Activated CD8-positive, alpha-beta T cell treated with anti-CD3 and anti-CD28 coated beads for 36 hours (primary cell): ENCODE results near the gene CLCN1. TPM values are rescaled to one million over a fixed set of nuclear protein-coding genes. Genes with fewer than 3 reads are reported as not detected.

ENCODE experiments used
- ATAC-seq: fragments of 200-7000 bp; cut with Tn5 transposase; one replicate; pipeline ENCODE4 v1.10.0; 2021; ENCODE audit warnings: mild to moderate bottlenecking, moderate library complexity
- CTCF ChIA-PET: fragments of 350-600 bp; sonication (Branson Sonifier 250); formaldehyde crosslinking; loops from one replicate; lab custom pipeline; 2021; ENCODE audit warnings: antibody characterized with exemption; lab: Charles Lee
- POLR2A ChIA-PET: fragments of 350-600 bp; sonication (Branson Sonifier 250); formaldehyde crosslinking; loops from one replicate; lab custom pipeline; 2021; ENCODE audit warnings: antibody characterized with exemption; lab: Charles Lee
- DNase-seq: peaks from one replicate; pipeline ENCODE4 v3.0.0-alpha.2; 2020
- H3K27ac Mint-ChIP-seq: one replicate; pipeline ENCODE4 v1.8.0; 2021; ENCODE audit warnings: mild to moderate bottlenecking, mixed read lengths
- H3K27me3 Mint-ChIP-seq: one replicate; pipeline ENCODE4 v1.8.0; 2021; ENCODE audit warnings: mixed read lengths
- H3K36me3 Mint-ChIP-seq: one replicate; pipeline ENCODE4 v1.8.0; 2021; ENCODE audit warnings: low read depth, mixed read lengths
- H3K4me1 Mint-ChIP-seq: one replicate; pipeline ENCODE4 v1.8.0; 2021; ENCODE audit warnings: low read depth, mixed read lengths
- H3K4me3 Mint-ChIP-seq: one replicate; pipeline ENCODE4 v1.8.0; 2021; ENCODE audit warnings: mild to moderate bottlenecking, moderate library complexity, mixed read lengths
- H3K9me3 Mint-ChIP-seq: one replicate; pipeline ENCODE4 v1.8.0; 2021; ENCODE audit warnings: mixed read lengths
- CTCF ChIP-seq: fragments of 200-600 bp; IDR thresholded peaks from one replicate; pipeline ENCODE4 v1.8.0; 2022; ENCODE audit warnings: antibody characterized with exemption, mild to moderate bottlenecking
- intact Hi-C: fragments of 100-400 bp; cut with micrococcal nuclease; formaldehyde crosslinking; loops from one replicate; pipeline ENCODE4 v1.10.0; 2022
- total RNA-seq, 2 experiments: library from RNA; stranded (reverse); gene quantifications; one replicate each; pipeline ENCODE4 v1.2.3, GENCODE V29; 2021

CLCN1 gene
- total RNA-seq, 2 experiments from 2014 or later = 0.09 TPM; not detected in 1

- ChIA-PET CTCF (interaction anchor here (0.8 to 3.8 kb wide), 20 partner anchors 9 to 138 kb away, joined by 3 to 36 read pairs (median 4); partner anchors contain the start of genes CASP2, EPHA1 and GSTK1), POLR2A (interaction anchor here (1.0 to 5.8 kb wide), 7 partner anchors 9 to 20 kb away, joined by 3 to 72 read pairs (median 5); partner anchors contain the start of genes CASP2 and GSTK1)
- Mint-ChIP-seq H3K4me1 (peaks cover 40% of the 10 kb centered on the region), H3K4me3 (peak overlapping the region; percentile 80), H3K27ac (peak overlapping the region; percentile 96), H3K36me3 (no peaks in the 10 kb centered on the region), H3K9me3 (no peaks in the 10 kb centered on the region), H3K27me3 (no peaks in the 10 kb centered on the region)
- DNase-seq (no peak), ATAC-seq (peak; percentile 79)
- intact Hi-C loops = loop anchor here (5.0 kb wide), 1 partner anchor 32 kb away; no protein-coding TSS in a partner anchor
- no peak for TF ChIP-seq CTCF
Observed at GRCh38 chr7:143279186-143280098, 36.5 kb upstream of the CLCN1 start.

- H3K9me3 Mint-ChIP-seq = no peaks in the 10 kb centered on the region
- CTCF ChIA-PET = interaction anchor here (0.8 to 3.8 kb wide), 19 partner anchors 8 to 135 kb away, joined by 3 to 36 read pairs (median 4); partner anchors contain the start of genes CASP2, EPHA1 and GSTK1
- POLR2A ChIA-PET = interaction anchor here (1.0 to 5.8 kb wide), 6 partner anchors 8 to 20 kb away, joined by 4 to 72 read pairs (median 10); partner anchors contain the start of genes CASP2 and GSTK1
- DNase-seq = no peak
- intact Hi-C loops = loop anchor here (5.0 kb wide), 1 partner anchor 33 kb away; no protein-coding TSS in a partner anchor
- H3K4me3 Mint-ChIP-seq = peak overlapping the region; percentile 80
- H3K4me1 Mint-ChIP-seq = peaks cover 40% of the 10 kb centered on the region
- ATAC-seq = peak; percentile 63
- no peaks in the 10 kb centered on the region for H3K36me3 Mint-ChIP-seq
- peak overlapping the region; percentile 96 for H3K27ac Mint-ChIP-seq
- no peak for TF ChIP-seq CTCF
- no peaks in the 10 kb centered on the region for H3K27me3 Mint-ChIP-seq
Observed at GRCh38 chr7:143280160-143280559, 35.8 kb upstream of the CLCN1 start.

- intact Hi-C loops = loop anchor here (5.0 kb wide), 1 partner anchor 33 kb away; no protein-coding TSS in a partner anchor
- ChIA-PET POLR2A (interaction anchor here (2.5 to 5.8 kb wide), 3 partner anchors 7 to 14 kb away, joined by 14 to 72 read pairs (median 16); partner anchors contain the start of genes CASP2 and GSTK1), CTCF (interaction anchor here (0.8 to 3.8 kb wide), 11 partner anchors 7 to 134 kb away, joined by 3 to 36 read pairs (median 6); partner anchors contain the start of gene CASP2)
- ATAC-seq (no peak), DNase-seq (no peak)
- H3K4me1 Mint-ChIP-seq = peaks cover 40% of the 10 kb centered on the region
- H3K9me3 Mint-ChIP-seq = no peaks in the 10 kb centered on the region
- no peaks in the 10 kb centered on the region for H3K27me3 Mint-ChIP-seq
- TF ChIP-seq CTCF = no peak
- peak overlapping the region; percentile 96 for H3K27ac Mint-ChIP-seq
- H3K36me3 Mint-ChIP-seq = no peaks in the 10 kb centered on the region
- H3K4me3 Mint-ChIP-seq = peak overlapping the region; percentile 80
Observed at GRCh38 chr7:143280566-143280965, 35.3 kb upstream of the CLCN1 start.

GRCh38 chr7:143281529-143281928 is 34.4 kb upstream of the CLCN1 start:
- DNase-seq = no peak
- Mint-ChIP-seq H3K27ac (no peak overlapping the region), H3K27me3 (no peaks in the 10 kb centered on the region), H3K36me3 (no peaks in the 10 kb centered on the region), H3K4me1 (peaks cover 40% of the 10 kb centered on the region), H3K4me3 (no peak overlapping the region), H3K9me3 (no peaks in the 10 kb centered on the region)
- no peak for ATAC-seq
- ChIA-PET POLR2A (interaction anchor here (0.7 to 5.8 kb wide), 2 partner anchors 15 to 19 kb away, joined by 3 to 72 read pairs; partner anchors contain the start of gene GSTK1), CTCF (interaction anchor here (1.0 to 3.8 kb wide), 2 partner anchors 41 to 66 kb away, joined by 3 to 36 read pairs; no protein-coding TSS in a partner anchor)
- intact Hi-C loops = loop anchor here (5.0 kb wide), 1 partner anchor 34 kb away; no protein-coding TSS in a partner anchor
- TF ChIP-seq CTCF = no peak
